H9 (cell line): ENCODE data around the gene IER3. TPM values are rescaled to one million over a fixed set of nuclear protein-coding genes. Genes with fewer than 3 reads are reported as not detected.

ENCODE experiments used
- DNase-seq: peaks from one replicate; pipeline ENCODE4 v3.0.0-alpha.2; 2017
- H2AFZ ChIP-seq: one replicate; pipeline ENCODE4 v1.6.1; 2013; ENCODE audit warnings: mild to moderate bottlenecking, low read length, control low read depth, moderate library complexity
- H2AK5ac ChIP-seq: 2 replicates; pipeline ENCODE4 v1.6.1; 2013; ENCODE audit warnings: low read length, control low read depth, mixed read lengths; ENCODE audit not compliant: insufficient read length
- H2BK120ac ChIP-seq: one replicate; pipeline ENCODE4 v1.6.1; 2013; ENCODE audit warnings: low read depth, mild to moderate bottlenecking, low read length, control low read depth, inconsistent platforms; ENCODE audit not compliant: poor library complexity, severe bottlenecking
- H2BK12ac ChIP-seq: 2 replicates; pipeline ENCODE4 v1.6.1; 2013; ENCODE audit warnings: low read length, control low read depth, mixed read lengths, low read depth; ENCODE audit not compliant: insufficient read length
- H2BK15ac ChIP-seq: 2 replicates; pipeline ENCODE4 v1.6.1; 2013; ENCODE audit warnings: low read depth, low read length, control low read depth
- H2BK20ac ChIP-seq: one replicate; pipeline ENCODE4 v1.6.1; 2013; ENCODE audit warnings: low read depth, mild to moderate bottlenecking, low read length, control low read depth, inconsistent platforms; ENCODE audit not compliant: poor library complexity, severe bottlenecking
- H2BK5ac ChIP-seq: 2 replicates; pipeline ENCODE4 v1.6.1; 2013; ENCODE audit warnings: low read length, control low read depth, mixed read lengths; ENCODE audit not compliant: insufficient read length
- H3K14ac ChIP-seq: 2 replicates; pipeline ENCODE4 v1.6.1; 2013; ENCODE audit warnings: low read length, control low read depth; ENCODE audit not compliant: insufficient read depth
- H3K18ac ChIP-seq: 2 replicates; pipeline ENCODE4 v1.6.1; 2013; ENCODE audit warnings: low read depth, mild to moderate bottlenecking, mixed read lengths, low read length, control low read depth; ENCODE audit not compliant: insufficient read length
- H3K23ac ChIP-seq: 2 replicates; pipeline ENCODE4 v1.6.1; 2013; ENCODE audit warnings: low read length, control low read depth, mixed read lengths, low read depth; ENCODE audit not compliant: insufficient read length
- H3K23me2 ChIP-seq: 2 replicates; pipeline ENCODE4 v1.6.1; 2013; ENCODE audit warnings: low read depth, mild to moderate bottlenecking, mixed read lengths, low read length, control low read depth; ENCODE audit not compliant: insufficient read length, poor library complexity, severe bottlenecking
- H3K27ac ChIP-seq: 2 replicates; pipeline ENCODE4 v1.5.1; 2013; ENCODE audit warnings: low read length, control low read depth, mixed read lengths, low read depth; ENCODE audit not compliant: insufficient read length
- H3K27me3 ChIP-seq: 2 replicates; pipeline ENCODE4 v1.6.1; 2013; ENCODE audit warnings: low read length, control low read depth, inconsistent platforms; ENCODE audit not compliant: insufficient read depth
- H3K4ac ChIP-seq: 2 replicates; pipeline ENCODE4 v1.6.1; 2013; ENCODE audit warnings: low read depth, mild to moderate bottlenecking, control low read depth, inconsistent platforms, low read length, moderate library complexity
- H3K4me1 ChIP-seq: 2 replicates; pipeline ENCODE4 v1.6.1; 2013; ENCODE audit warnings: low read length, control low read depth, inconsistent platforms; ENCODE audit not compliant: insufficient read depth
- H3K4me2 ChIP-seq: 2 replicates; pipeline ENCODE4 v1.6.1; 2013; ENCODE audit warnings: low read length, control low read depth, mixed read lengths; ENCODE audit not compliant: insufficient read length, insufficient read depth
- H3K56ac ChIP-seq: 2 replicates; pipeline ENCODE4 v1.6.1; 2013; ENCODE audit warnings: low read depth, mild to moderate bottlenecking, mixed read lengths, low read length, control low read depth; ENCODE audit not compliant: insufficient read length
- H3K79me1 ChIP-seq: 2 replicates; pipeline ENCODE4 v1.6.1; 2013; ENCODE audit warnings: low read depth, mild to moderate bottlenecking, moderate library complexity, low read length, control low read depth, inconsistent platforms; ENCODE audit not compliant: insufficient read depth, poor library complexity, severe bottlenecking
- H3K79me2 ChIP-seq: 2 replicates; pipeline ENCODE4 v1.6.1; 2013; ENCODE audit warnings: low read length, control low read depth, inconsistent platforms; ENCODE audit not compliant: insufficient read depth
- H3K9ac ChIP-seq: 2 replicates; pipeline ENCODE4 v1.6.1; 2013; ENCODE audit warnings: low read length, control low read depth, mixed read lengths; ENCODE audit not compliant: insufficient read length; ENCODE audit errors: extremely low read depth
- H3K9me3 ChIP-seq: one replicate; pipeline ENCODE4 v1.6.1; 2013; ENCODE audit warnings: low read depth, low read length, inconsistent platforms; ENCODE audit not compliant: control insufficient read depth
- H3T11ph ChIP-seq: one replicate; pipeline ENCODE4 v1.6.1; 2013; ENCODE audit warnings: mild to moderate bottlenecking, low read length, control low read depth, inconsistent platforms
- H4K20me1 ChIP-seq: one replicate; pipeline ENCODE4 v1.6.1; 2013; ENCODE audit not compliant: control insufficient read depth, insufficient read length, insufficient read depth
- H4K5ac ChIP-seq: 2 replicates; pipeline ENCODE4 v1.6.1; 2013; ENCODE audit warnings: low read depth, mild to moderate bottlenecking, mixed read lengths, low read length, control low read depth; ENCODE audit not compliant: insufficient read length
- H4K8ac ChIP-seq: replicated peaks from 2 replicates; pipeline ENCODE4 v1.6.1; 2013; ENCODE audit warnings: low read length, control low read depth, mixed read lengths, low read depth; ENCODE audit not compliant: insufficient read length
- H4K91ac ChIP-seq: 2 replicates; pipeline ENCODE4 v1.6.1; 2013; ENCODE audit warnings: low read depth, mild to moderate bottlenecking, moderate library complexity, mixed read lengths, low read length, control low read depth; ENCODE audit not compliant: insufficient read length
- H3K27ac Mint-ChIP-seq, 3 experiments: 2 replicates in 2 of 3; 3 replicates in 1 of 3; pipeline ENCODE4 v1.8.0; 2020 to 2021; ENCODE audit warnings: mixed read lengths in 3 of 3, mild to moderate bottlenecking in 1 of 3, moderate library complexity in 1 of 3
- H3K27me3 Mint-ChIP-seq: 2 replicates; pipeline ENCODE4 v1.8.0; 2021; ENCODE audit warnings: low read depth, mild to moderate bottlenecking, moderate library complexity, mixed read lengths
- H3K36me3 Mint-ChIP-seq, 3 experiments: 2 replicates in 2 of 3; 3 replicates in 1 of 3; pipeline ENCODE4 v1.8.0; 2020 to 2021; ENCODE audit warnings: low read depth in 3 of 3, mixed read lengths in 3 of 3; ENCODE audit not compliant: insufficient read depth in 1 of 3
- H3K4me1 Mint-ChIP-seq, 2 experiments: 2 replicates each; pipeline ENCODE4 v1.8.0; 2020; ENCODE audit warnings: mixed read lengths in 2 of 2
- H3K4me3 Mint-ChIP-seq, 2 experiments: 2 replicates in 1 of 2; 3 replicates in 1 of 2; pipeline ENCODE4 v1.8.0; 2020 to 2021; ENCODE audit warnings: mild to moderate bottlenecking in 2 of 2, mixed read lengths in 2 of 2, moderate library complexity in 1 of 2
- H3K9me3 Mint-ChIP-seq, 2 experiments: 2 replicates in 1 of 2; 3 replicates in 1 of 2; pipeline ENCODE4 v1.8.0; 2020; ENCODE audit warnings: mild to moderate bottlenecking in 2 of 2, mixed read lengths in 2 of 2, moderate library complexity in 1 of 2
- CTCF ChIP-seq: fragments of 200-600 bp; sonication (generic); conservative IDR thresholded peaks from 3 replicates; pipeline ENCODE4 v1.8.0; 2021; ENCODE audit warnings: antibody characterized with exemption, mild to moderate bottlenecking
- WGBS: extraction: QIAGEN DNeasy Blood & Tissue Kit; methylation state at CpG from one replicate; pipeline ENCODE4 v1.1.7; 2013; ENCODE audit warnings: missing lambda C conversion rate, low lambda C conversion rate, mixed read lengths; ENCODE audit not compliant: insufficient read length; ENCODE audit errors: extremely low coverage; 5-methylcytosine and 5-hydroxymethylcytosine counted together
- total RNA-seq: library from RNA; stranded (reverse); gene quantifications from 2 replicates; pipeline ENCODE4 v1.2.1, GENCODE V29; 2021

Gene IER3
- total RNA-seq, 1 experiment from 2014 or later, result 43.5 TPM

DNA sequence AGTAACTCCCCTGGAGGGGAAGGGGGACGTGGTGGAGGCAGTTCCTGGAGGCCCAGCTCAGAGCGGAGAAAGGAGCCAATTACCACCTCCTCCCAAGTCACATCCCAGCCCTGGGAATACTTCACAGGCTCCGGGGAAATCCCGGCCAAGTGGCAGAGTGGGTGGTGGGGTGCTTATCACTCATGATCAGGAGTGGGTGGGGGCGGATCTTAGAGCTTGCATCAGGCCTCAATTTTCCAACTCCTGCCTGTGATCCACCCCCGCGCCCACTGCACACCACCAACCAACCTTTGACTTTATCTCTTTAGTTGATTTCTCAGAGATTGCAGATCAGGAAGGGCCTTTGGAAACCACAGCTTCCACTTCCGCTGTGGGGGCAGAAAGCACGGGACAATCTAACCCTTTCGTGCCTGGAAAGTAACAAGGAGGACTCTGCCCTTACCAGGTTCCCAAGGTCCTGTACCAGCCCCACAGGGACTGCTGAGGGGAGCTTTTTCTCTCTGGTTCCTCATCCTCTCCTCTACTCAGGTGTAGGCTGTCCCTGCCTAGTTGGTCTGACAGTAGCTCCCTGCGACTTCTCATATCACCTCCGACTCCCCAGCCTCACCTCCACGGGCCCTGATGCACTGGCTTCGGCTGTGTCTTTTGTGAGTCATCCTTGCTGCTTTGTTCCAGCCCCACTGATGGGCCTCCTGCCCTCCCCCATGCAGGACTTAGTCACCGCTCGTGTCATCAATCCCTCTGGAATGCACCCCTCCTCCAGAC, 24.9 kb upstream of the IER3 start:
- H4K91ac ChIP-seq, result no peak overlapping the region
- TF ChIP-seq CTCF, result no peak
- H2AFZ ChIP-seq, result no peak overlapping the region
- no peaks in the 10 kb centered on the region for H3K23me2 ChIP-seq
- H3K9ac ChIP-seq, result no peak overlapping the region
- H2BK5ac ChIP-seq, result no peak overlapping the region
- no peaks in the 10 kb centered on the region for H3K79me1 ChIP-seq
- H3K27me3 ChIP-seq, result no peaks in the 10 kb centered on the region
- no peak overlapping the region for H4K5ac ChIP-seq
- no peaks in the 10 kb centered on the region for H3K79me2 ChIP-seq
- H3K36me3 Mint-ChIP-seq, result peaks cover 0 to 1% (median 0%) of the 10 kb centered on the region in 3 experiments; a peak in 1 of 7 replicates
- H3T11ph ChIP-seq, result no peak overlapping the region
- H3K27ac Mint-ChIP-seq, result peak overlapping the region; percentile 86 to 99 (median 97)
- no peak overlapping the region for H2BK15ac ChIP-seq
- no peak overlapping the region for H2AK5ac ChIP-seq
- no peaks in the 10 kb centered on the region for H4K20me1 ChIP-seq
- peak overlapping the region; percentile 3 for H2BK12ac ChIP-seq
- H2BK20ac ChIP-seq, result no peak overlapping the region
- no CpG with 5 or more reads among the region's 16 CpGs for WGBS
- peak overlapping the region; percentile 21 for H3K27ac ChIP-seq
- H3K56ac ChIP-seq, result no peak overlapping the region
- peaks cover 21% of the 10 kb centered on the region; the same call in 1 of the 2 replicates for H3K4me1 ChIP-seq
- H3K4me1 Mint-ChIP-seq, result peaks cover 53 to 61% of the 10 kb centered on the region in 2 experiments
- H3K27me3 Mint-ChIP-seq, result no peaks in the 10 kb centered on the region; the same call in 1 of the 2 replicates
- no peaks in the 10 kb centered on the region for H3K9me3 Mint-ChIP-seq
- H3K4ac ChIP-seq, result peak overlapping the region; percentile 27
- peak overlapping the region; percentile 72; the same call in 1 of the 2 replicates for H3K14ac ChIP-seq
- H4K8ac ChIP-seq, result no peak overlapping the region
- peak overlapping the region; percentile 47 to 60; a peak in 4 of 5 replicates for H3K4me3 Mint-ChIP-seq
- H3K23ac ChIP-seq, result no peak overlapping the region
- peak; percentile 79 for DNase-seq
- H3K18ac ChIP-seq, result peak overlapping the region; percentile 28
- no peaks in the 10 kb centered on the region for H3K9me3 ChIP-seq
- peak overlapping the region; percentile 89 for H2BK120ac ChIP-seq
- H3K4me2 ChIP-seq, result peak overlapping the region; percentile 5
